ENCODE data around the gene ASB4.
A peak's percentile ranks its signal among the peaks of the same experiment; 100 is the strongest.
"Not testable (repeated sequence)": the region's sequence is repeated elsewhere in the genome, so short reads cannot be mapped to it uniquely, and the experiment has no call there.

ASB4 gene

GRCh38 chr7:95545007-95545615 lies 59.4 kb downstream of the ASB4 start:
- FAIRE-seq = peak; percentile 77
- DNase-seq (ENCODE audit: insufficient read length, low spot score) = peak; percentile 67
- no peak for TF ChIP-seq POLR2A (IDR thresholded peaks at IDR 0.05; ENCODE audit: low read depth, low read length)

- no peak for TF ChIP-seq POLR2A (IDR thresholded peaks at IDR 0.05; ENCODE audit: low read depth, low read length)
- FAIRE-seq (no peak), DNase-seq (ENCODE audit: insufficient read length, low spot score) (no peak)
Observed at GRCh38 chr7:95545673-95546072, 59.9 kb downstream of the ASB4 start.

- no peak for TF ChIP-seq POLR2A (IDR thresholded peaks at IDR 0.05; ENCODE audit: low read depth, low read length)
- DNase-seq (ENCODE audit: insufficient read length, low spot score) = no peak
- no peak for FAIRE-seq
Observed at GRCh38 chr7:95546647-95547046, 60.9 kb downstream of the ASB4 start.

- DNase-seq (ENCODE audit: insufficient read length, low spot score) (no peak), FAIRE-seq (no peak)
- TF ChIP-seq POLR2A (IDR thresholded peaks at IDR 0.05; ENCODE audit: low read depth, low read length) = no peak
Observed at GRCh38 chr7:95547361-95548348, 61.9 kb downstream of the ASB4 start.

GRCh38 chr7:95549818-95550529 lies 64.2 kb downstream of the ASB4 start:
- TF ChIP-seq POLR2A (IDR thresholded peaks at IDR 0.05; ENCODE audit: low read depth, low read length) = no peak
- peak; percentile 81 for DNase-seq (ENCODE audit: insufficient read length, low spot score)
- peak; percentile 99 for FAIRE-seq

GRCh38 chr7:95550546-95550945 lies 64.8 kb downstream of the ASB4 start:
- DNase-seq (ENCODE audit: insufficient read length, low spot score) (no peak), FAIRE-seq (no peak)

GRCh38 chr7:95552010-95552926 lies 66.5 kb downstream of the ASB4 start:
- not testable (repeated sequence) for DNase-seq (ENCODE audit: insufficient read length, low spot score); FAIRE-seq

More at GRCh38 chr7:95550546-95550945, 64.8 kb downstream of the ASB4 start:
- TF ChIP-seq POLR2A (IDR thresholded peaks at IDR 0.05; ENCODE audit: low read depth, low read length) = no peak

- no peak for TF ChIP-seq POLR2A (IDR thresholded peaks at IDR 0.05; ENCODE audit: low read depth, low read length)
- DNase-seq (ENCODE audit: insufficient read length, low spot score) = no peak
- no peak for FAIRE-seq
Observed at GRCh38 chr7:95553939-95554338, 68.2 kb downstream of the ASB4 start.

- FAIRE-seq (no peak), DNase-seq (ENCODE audit: insufficient read length, low spot score) (no peak)
- TF ChIP-seq POLR2A (IDR thresholded peaks at IDR 0.05; ENCODE audit: low read depth, low read length) = no peak
Observed at GRCh38 chr7:95556777-95557176, 71.0 kb downstream of the ASB4 start.

- DNase-seq (ENCODE audit: insufficient read length, low spot score) = no peak
- no peak for FAIRE-seq
- no peak for TF ChIP-seq POLR2A (IDR thresholded peaks at IDR 0.05; ENCODE audit: low read depth, low read length)
Observed at GRCh38 chr7:95558864-95559263, 73.1 kb downstream of the ASB4 start.

- no peak for DNase-seq (ENCODE audit: insufficient read length, low spot score)
- no peak for FAIRE-seq
Observed at GRCh38 chr7:95560674-95561073, 74.9 kb downstream of the ASB4 start.

GRCh38 chr7:95569720-95570119 lies 84.0 kb downstream of the ASB4 start:
- no peak for TF ChIP-seq POLR2A (IDR thresholded peaks at IDR 0.05; ENCODE audit: low read depth, low read length)
- no peak for FAIRE-seq
- DNase-seq (ENCODE audit: insufficient read length, low spot score) = no peak

More at GRCh38 chr7:95560674-95561073, 74.9 kb downstream of the ASB4 start:
- TF ChIP-seq POLR2A (IDR thresholded peaks at IDR 0.05; ENCODE audit: low read depth, low read length) = no peak

- DNase-seq (ENCODE audit: insufficient read length, low spot score) (peak; percentile 34), FAIRE-seq (peak; percentile 41)
- no peak for TF ChIP-seq POLR2A (IDR thresholded peaks at IDR 0.05; ENCODE audit: low read depth, low read length)
Observed at GRCh38 chr7:95577137-95577536, 91.4 kb downstream of the ASB4 start.

Data from H54 (cell line).